GM11168 (cell line): Measurements from ENCODE around the gene CYTH3.

ENCODE experiments used
- in situ Hi-C: fragments of 300-500 bp; cut with MboI; formaldehyde crosslinking; loops from one replicate; pipeline ENCODE4 v1.12.0; 2022; ENCODE audit warnings: low sequenced_read_pairs; ENCODE audit not compliant: unreplicated experiment

Gene CYTH3

GRCh38 chr7:6128205-6128604 is 144.2 kb downstream of the CYTH3 start:
- in situ Hi-C loops = no loop called here

DNA sequence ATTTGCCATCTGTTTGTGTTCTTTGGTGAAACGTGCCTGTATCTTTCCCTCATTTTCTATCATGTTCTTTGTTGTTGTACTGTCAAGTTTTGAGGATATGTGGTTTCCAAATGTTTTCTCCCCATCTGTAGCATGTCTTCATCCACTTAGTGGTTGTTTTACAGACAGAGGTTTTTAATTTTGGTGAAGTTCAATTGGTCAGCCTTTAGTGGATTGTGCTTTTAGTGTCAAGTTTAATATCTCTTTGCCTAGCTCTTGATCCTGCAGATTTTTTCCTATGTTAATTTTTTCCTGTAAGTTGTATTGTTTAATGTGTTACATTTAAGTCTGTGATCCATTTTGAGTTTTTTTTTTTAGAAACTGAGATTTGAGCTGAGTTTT is 145.3 kb downstream of the CYTH3 start:
- in situ Hi-C loops = no loop called here

- in situ Hi-C loops = no loop called here
Observed at GRCh38 chr7:6123843-6124242, 148.6 kb downstream of the CYTH3 start.

DNA sequence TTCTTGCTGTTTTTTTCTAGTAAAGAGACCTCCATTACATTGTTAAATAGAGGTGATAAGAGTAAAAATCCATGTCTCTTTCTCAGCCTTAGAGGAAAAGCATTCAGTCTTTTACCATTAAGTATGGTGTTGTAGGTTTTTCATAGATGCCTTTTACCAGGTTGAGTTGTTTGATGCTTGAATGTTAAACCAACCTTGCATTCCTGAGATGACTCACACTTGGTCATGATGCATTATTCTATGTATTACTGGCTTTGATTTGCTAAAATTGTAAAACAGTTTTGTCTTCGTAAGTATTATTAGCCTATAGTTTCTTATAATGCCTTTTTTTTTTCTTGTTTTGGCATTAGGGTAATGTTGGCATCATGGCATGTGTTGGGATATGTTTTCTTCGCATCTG is 151.3 kb downstream of the CYTH3 start:
- in situ Hi-C loops = no loop called here

DNA sequence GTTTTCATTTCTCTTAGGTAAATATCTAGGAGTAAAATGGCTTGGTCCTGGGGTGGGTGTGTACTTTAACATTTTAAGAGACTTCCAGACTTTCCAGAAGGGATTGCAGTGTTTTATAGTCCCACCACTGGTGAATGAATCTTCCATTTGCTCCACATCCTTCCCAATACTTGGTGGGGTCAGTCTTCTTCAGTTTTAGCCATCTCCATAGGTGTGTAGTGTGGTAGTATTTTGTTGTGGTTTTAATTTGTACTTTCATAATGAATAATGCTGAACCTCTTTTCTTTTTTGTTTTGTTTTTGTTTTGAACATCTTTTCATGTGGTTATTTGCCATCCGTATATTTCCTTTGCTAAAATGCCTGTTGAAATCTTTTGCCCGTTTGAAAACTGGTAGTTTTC is 154.9 kb downstream of the CYTH3 start:
- in situ Hi-C loops = no loop called here

- in situ Hi-C loops = no loop called here
Observed at GRCh38 chr7:6116211-6116610, 156.2 kb downstream of the CYTH3 start.
